Right cardiac atrium (tissue), 5 donors: ENCODE results near the gene PRKCE. TPM values are rescaled to one million over a fixed set of nuclear protein-coding genes. Genes with fewer than 3 reads are reported as not detected.
A peak's percentile ranks its signal among the peaks of the same experiment; 100 is the strongest.

ENCODE experiments used
- ATAC-seq, 2 donors: fragments of 200-7000 bp; cut with Tn5 transposase; one replicate each; pipeline versions ENCODE4 v1.8.0 to v1.9.1; 2020; ENCODE audit warnings: moderate library complexity in 2 of 2, mild to moderate bottlenecking in 1 of 2
- DNase-seq, 3 donors: peaks; one replicate each; pipeline ENCODE4 v3.0.0-alpha.2; 2020
- H3K27ac ChIP-seq: one replicate; pipeline ENCODE4 v1.5.1; 2013; ENCODE audit warnings: mild to moderate bottlenecking, low read length, control low read depth, moderate library complexity
- H3K27me3 ChIP-seq: one replicate; pipeline ENCODE4 v1.6.1; 2013; ENCODE audit not compliant: control insufficient read depth, insufficient read depth
- H3K4me1 ChIP-seq: one replicate; pipeline ENCODE4 v1.6.1; 2013; ENCODE audit warnings: low read length; ENCODE audit not compliant: control insufficient read depth, insufficient read depth
- H3K4me3 ChIP-seq: one replicate; pipeline ENCODE4 v1.5.1; 2013; ENCODE audit warnings: low read length, control low read depth
- H3K9me3 ChIP-seq: one replicate; pipeline ENCODE4 v1.6.1; 2013; ENCODE audit warnings: low read length; ENCODE audit not compliant: control insufficient read depth
- WGBS: extraction: QIAGEN DNeasy Blood & Tissue Kit; methylation state at CpG from one replicate; pipeline ENCODE4 v1.1.7; 2013; 5-methylcytosine and 5-hydroxymethylcytosine counted together
- intact Hi-C, 4 donors: fragments of 100-400 bp; cut with DNase I; formaldehyde crosslinking; loops; one replicate each; pipeline versions ENCODE4 v1.11.0 to v1.14.0; 2022 to 2023
- polyA plus RNA-seq: library from polyadenylated mRNA; stranded (reverse); fragments of 200-250 nt; gene quantifications from one replicate; pipeline ENCODE4 v1.2.3, GENCODE V29; 2013
- total RNA-seq, 4 donors: library from RNA; stranded (reverse); fragmentation: NEBNext Ultra II Directional; extraction: Animal tissue kit (Norgen Biotek cat#: 25700); gene quantifications; one replicate each; pipeline ENCODE4 v1.2.1, GENCODE V29; 2021
- donor health status: healthy with polysubstance abuse.
- donor health status: DM: no; HTN: yes; CAD: no.
- donor health status: DM: no; HTN: no; CAD: no.
- donor health status: DM: no; HTN: yes; CAD: no; lungs with severe emphysema.
- donor health status: DM: yes; HTN: yes; CAD: no.

The PRKCE gene
- total and polyA plus RNA-seq, 5 donors, result 5.5 to 19.7 (median 18.7) TPM

DNA sequence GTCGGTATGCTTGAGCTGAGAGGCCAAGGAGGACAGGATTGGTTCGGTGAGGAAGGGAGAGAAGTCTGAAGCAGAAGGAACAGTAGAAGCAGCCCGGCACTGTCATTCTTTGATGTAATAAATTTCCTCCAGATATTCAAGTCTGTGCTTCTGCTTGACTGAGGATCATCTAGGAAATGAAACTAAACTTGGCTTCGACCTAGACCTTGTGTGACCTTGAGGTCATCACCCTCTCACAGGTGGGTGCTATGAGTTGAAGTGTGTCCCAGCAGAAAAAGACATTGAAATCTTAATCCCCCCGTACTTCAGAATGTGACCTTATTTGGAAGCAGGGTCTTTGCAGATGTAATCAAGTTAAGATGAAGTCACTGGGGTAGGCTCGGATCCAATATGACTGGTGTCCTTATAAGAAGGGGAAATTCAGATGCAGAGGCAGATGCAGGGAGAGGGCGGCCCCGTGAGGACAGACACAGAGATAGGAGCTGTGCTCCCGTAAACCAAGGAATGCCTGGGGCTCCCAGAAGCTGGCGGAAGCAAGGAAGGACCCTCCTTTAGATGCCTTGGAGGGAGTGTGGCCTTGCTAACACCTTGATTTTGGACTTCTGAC is 49.0 kb downstream of the PRKCE start:
- intact Hi-C loops, result no loop called here
- no peak overlapping the region for H3K27ac ChIP-seq

DNA sequence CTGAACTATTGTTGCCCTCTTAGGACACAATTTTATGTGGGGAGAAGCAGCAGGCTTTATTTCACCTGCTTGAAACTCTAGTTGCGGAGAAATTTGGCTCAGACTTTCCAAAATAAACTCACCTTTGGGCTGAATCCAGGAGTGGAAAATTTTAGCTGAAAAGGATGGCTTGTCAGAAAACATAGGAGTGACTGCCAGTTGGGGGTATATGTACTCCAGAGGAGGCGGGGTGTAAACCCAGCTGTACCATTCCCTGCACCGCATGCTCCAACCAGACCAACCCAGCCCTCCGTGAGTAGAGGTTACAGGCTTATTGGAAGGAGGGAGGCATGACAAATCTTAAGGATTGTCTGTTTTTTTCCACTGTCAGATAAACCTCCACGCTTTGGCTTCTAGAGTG is 53.8 kb downstream of the PRKCE start:
- H3K27me3 ChIP-seq, result no peaks in the 10 kb centered on the region
- peaks cover 15% of the 10 kb centered on the region for H3K4me1 ChIP-seq
- DNase-seq, result no peak
- 69% methylated on average over 5 of the region's 5 CpGs for WGBS
- no peak overlapping the region for H3K4me3 ChIP-seq
- no peak overlapping the region for H3K27ac ChIP-seq
- ATAC-seq, result peak in 1 of 2 donors; percentile 62
- intact Hi-C loops, result no loop called here
- H3K9me3 ChIP-seq, result no peaks in the 10 kb centered on the region

More for the DNA sequence above, 49.0 kb downstream of the PRKCE start:
- ATAC-seq, result no peak
- H3K4me1 ChIP-seq, result peaks cover 2% of the 10 kb centered on the region
- no peaks in the 10 kb centered on the region for H3K9me3 ChIP-seq
- H3K4me3 ChIP-seq, result no peak overlapping the region
- DNase-seq, result no peak
- H3K27me3 ChIP-seq, result no peaks in the 10 kb centered on the region
- 77% methylated on average over 10 of the region's 10 CpGs for WGBS

DNA sequence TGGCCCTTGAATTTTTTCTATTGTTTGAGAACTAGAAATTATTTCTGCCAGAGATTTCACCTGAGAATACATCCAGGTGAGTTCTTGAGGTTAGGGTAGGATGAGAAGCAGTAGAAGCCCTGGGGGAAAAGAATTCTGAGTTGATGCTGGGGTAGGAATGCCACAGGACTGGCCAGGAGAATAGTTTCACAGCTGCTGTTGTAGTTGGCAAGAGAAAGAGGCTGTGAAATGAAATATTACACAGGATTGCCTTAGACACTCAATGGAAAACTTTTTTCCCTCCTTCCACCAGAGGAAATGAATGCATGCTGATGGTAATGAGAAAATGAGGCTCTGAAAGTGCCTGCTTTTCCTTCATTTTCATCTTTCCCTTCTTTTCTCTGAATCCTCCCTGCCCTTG is 54.6 kb downstream of the PRKCE start:
- ATAC-seq (peak in 1 of 2 donors; percentile 39), DNase-seq (no peak)
- no peak overlapping the region for H3K27ac ChIP-seq
- intact Hi-C loops, result no loop called here
- H3K9me3 ChIP-seq, result no peaks in the 10 kb centered on the region
- no peak overlapping the region for H3K4me3 ChIP-seq
- no peaks in the 10 kb centered on the region for H3K27me3 ChIP-seq
- H3K4me1 ChIP-seq, result peaks cover 15% of the 10 kb centered on the region

DNA sequence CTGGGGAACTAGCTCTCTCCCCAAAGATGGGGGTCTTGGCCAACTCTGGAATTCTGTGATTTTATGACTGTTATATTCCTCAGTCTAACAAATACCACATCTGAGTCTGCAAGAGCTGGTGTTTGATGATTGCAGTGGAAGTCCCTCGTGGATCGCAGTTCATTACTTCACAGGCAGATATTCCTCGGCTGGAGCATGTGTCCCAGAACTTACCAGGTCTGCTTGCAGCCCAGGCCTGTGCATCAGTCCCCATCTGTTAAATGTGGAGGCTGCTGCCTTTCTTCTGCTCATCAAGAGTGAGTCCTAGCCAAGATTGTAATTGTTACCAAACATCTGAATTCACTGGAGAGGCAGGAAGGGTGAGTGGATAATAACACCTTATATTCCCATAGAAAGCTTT is 55.5 kb downstream of the PRKCE start:
- Histone ChIP-seq H3K27ac (no peak overlapping the region), H3K27me3 (no peaks in the 10 kb centered on the region), H3K4me3 (no peak overlapping the region), H3K4me1 (peaks cover 15% of the 10 kb centered on the region), H3K9me3 (no peaks in the 10 kb centered on the region)
- intact Hi-C loops, result no loop called here
- ATAC-seq (no peak), DNase-seq (no peak)
- WGBS, result 78% methylated on average over 3 of the region's 3 CpGs

DNA sequence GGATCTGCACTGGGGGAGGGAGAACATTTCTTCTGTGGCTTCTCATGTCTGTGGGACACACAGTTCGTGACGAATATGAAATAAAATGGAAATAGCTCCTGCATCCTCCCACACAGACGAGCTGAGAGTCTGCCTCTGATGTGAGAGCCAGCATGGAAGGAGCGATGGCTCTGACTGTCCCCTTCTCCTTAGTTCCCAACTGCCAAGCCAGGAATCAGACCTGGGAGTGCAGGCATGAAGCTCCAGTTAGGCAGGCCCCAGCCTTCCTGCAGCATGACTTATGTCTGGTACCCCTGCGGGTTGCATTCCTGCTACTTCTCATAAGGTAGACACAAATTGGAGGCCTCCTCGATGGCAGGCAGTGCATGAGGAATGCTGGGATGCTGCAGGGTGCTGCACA is 56.2 kb downstream of the PRKCE start:
- Histone ChIP-seq H3K27me3 (no peaks in the 10 kb centered on the region), H3K4me1 (peaks cover 15% of the 10 kb centered on the region)

DNA sequence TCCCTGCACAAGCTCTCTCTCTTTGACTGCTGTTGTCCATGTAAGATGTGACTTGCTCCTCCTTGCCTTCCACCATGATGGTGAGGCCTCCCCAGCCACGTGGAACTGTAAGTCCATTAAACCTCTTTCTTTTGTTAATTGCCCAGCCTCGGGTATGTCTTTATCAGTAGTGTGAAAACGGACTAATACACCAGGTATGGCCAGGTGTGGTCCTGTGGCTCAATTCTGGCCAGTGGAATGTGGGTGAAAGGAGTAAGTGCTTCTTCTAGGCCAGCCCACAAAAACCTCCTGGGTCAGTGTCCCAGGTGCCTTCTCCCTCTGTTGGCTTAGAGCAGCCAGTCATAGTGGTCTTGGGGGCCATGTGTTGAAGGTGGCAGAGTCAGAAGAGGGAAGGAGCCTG is 57.0 kb downstream of the PRKCE start:
- Histone ChIP-seq H3K4me1 (peaks cover 17% of the 10 kb centered on the region), H3K27me3 (no peaks in the 10 kb centered on the region), H3K27ac (no peak overlapping the region), H3K4me3 (no peak overlapping the region), H3K9me3 (no peaks in the 10 kb centered on the region)
- intact Hi-C loops, result no loop called here
- ATAC-seq (no peak), DNase-seq (no peak)
- WGBS, result 97% methylated on average over 3 of the region's 3 CpGs

More for the DNA sequence above, 56.2 kb downstream of the PRKCE start:
- WGBS, result 72% methylated on average over 6 of the region's 6 CpGs
- H3K4me3 ChIP-seq, result no peak overlapping the region
- ATAC-seq, result no peak
- H3K9me3 ChIP-seq, result no peaks in the 10 kb centered on the region
- no peak for DNase-seq
- intact Hi-C loops, result no loop called here
- H3K27ac ChIP-seq, result no peak overlapping the region

DNA sequence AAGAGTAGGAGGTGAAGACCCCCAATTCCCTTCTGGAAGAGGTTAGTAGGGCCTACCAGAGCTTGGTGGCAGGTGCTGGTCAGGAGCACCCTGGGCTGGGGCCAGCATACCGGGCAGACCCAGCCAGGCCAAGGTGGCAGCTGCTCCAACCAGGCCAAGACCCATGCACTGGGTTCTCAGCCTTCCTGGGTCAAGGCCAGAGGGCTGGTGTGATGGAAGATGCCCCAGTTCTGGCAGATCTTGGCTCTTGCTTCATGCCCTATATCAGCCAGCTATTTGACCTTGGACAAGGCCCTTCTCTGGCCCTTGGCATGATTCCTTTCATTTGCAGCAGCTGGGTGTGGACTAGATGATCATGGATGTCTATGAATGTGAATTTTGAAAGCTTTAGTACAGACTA is 57.7 kb downstream of the PRKCE start:
- ATAC-seq, result peak; percentile 47 to 55
- Histone ChIP-seq H3K27ac (no peak overlapping the region), H3K4me1 (peaks cover 20% of the 10 kb centered on the region), H3K27me3 (no peaks in the 10 kb centered on the region), H3K4me3 (no peak overlapping the region), H3K9me3 (no peaks in the 10 kb centered on the region)
- DNase-seq, result peak in 2 of 3 donors; percentile 65 to 66
- WGBS, result 81% methylated on average over 1 of the region's 1 CpG
- intact Hi-C loops, result no loop called here

DNA sequence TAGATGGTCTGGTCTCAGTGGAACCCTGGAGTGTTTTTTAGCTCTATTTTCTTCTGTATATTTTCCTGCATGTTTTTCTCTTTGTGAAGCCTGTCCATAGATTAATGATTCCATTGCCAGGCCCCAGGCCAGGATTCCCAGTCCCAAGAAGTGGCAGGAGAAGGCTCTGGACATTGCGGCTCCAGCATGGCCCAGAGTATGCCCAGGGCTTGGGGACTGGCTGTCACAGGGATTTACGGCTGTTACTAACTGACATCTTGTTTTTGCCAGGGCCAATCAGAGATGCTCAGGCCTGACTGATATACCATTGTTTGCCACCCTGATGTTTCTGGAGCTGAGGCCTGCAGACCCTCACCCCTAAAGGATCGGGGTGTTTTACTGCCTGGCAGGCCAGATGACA is 59.0 kb downstream of the PRKCE start:
- Histone ChIP-seq H3K27ac (no peak overlapping the region), H3K4me3 (no peak overlapping the region), H3K9me3 (no peaks in the 10 kb centered on the region), H3K27me3 (no peaks in the 10 kb centered on the region), H3K4me1 (peaks cover 24% of the 10 kb centered on the region)
- no peak for DNase-seq
- WGBS, result 89% methylated on average over 3 of the region's 3 CpGs
- intact Hi-C loops, result no loop called here
- no peak for ATAC-seq

DNA sequence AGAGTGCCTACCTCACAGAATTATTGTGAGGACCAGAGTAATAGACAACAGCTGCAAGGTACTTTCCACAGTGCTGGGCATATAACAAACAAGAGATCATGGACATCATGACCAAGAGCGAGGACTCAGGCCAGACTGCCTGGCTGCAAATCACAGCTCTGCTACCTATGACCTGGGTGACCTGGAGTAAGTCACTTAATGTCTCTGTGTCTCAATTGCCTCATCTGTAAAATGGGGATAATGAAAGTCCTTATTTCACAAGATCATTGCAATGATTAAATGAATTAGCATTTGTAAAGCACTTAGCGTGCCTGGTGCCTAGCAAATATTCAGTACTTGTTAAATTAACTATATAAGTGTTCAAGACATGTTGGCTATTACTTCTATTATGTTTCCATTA is 59.7 kb downstream of the PRKCE start:
- no peaks in the 10 kb centered on the region for H3K9me3 ChIP-seq
- H3K4me3 ChIP-seq, result no peak overlapping the region
- H3K27me3 ChIP-seq, result no peaks in the 10 kb centered on the region
- peaks cover 23% of the 10 kb centered on the region for H3K4me1 ChIP-seq
- no peak for ATAC-seq
- no peak for DNase-seq
- over 99% methylated on average over 2 of the region's 2 CpGs for WGBS
- no peak overlapping the region for H3K27ac ChIP-seq
- intact Hi-C loops, result no loop called here

DNA sequence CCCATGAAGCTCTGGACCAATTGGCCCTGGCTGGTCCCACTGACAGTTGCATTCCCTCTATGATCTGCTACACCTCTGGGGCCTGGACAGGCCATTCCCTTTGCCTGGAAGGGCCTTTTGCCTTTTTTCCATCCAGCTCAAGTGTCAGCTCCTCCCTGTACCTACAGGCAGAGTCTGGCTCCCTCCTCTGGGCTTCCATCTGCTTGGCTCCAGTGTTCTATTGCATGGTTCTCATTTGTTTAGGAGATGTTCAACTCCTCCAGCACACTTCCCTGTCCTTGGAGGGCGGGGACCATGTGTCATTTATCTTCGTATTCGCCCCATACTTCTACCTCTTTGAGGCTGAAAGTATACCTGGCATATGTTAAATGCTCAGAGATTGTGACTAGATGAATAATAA is 61.1 kb downstream of the PRKCE start:
- Histone ChIP-seq H3K27me3 (no peaks in the 10 kb centered on the region), H3K4me3 (no peak overlapping the region), H3K9me3 (no peaks in the 10 kb centered on the region), H3K4me1 (peaks cover 18% of the 10 kb centered on the region), H3K27ac (no peak overlapping the region)
- no peak for DNase-seq
- WGBS, result 95% methylated on average over 3 of the region's 3 CpGs
- intact Hi-C loops, result no loop called here
- no peak for ATAC-seq

DNA sequence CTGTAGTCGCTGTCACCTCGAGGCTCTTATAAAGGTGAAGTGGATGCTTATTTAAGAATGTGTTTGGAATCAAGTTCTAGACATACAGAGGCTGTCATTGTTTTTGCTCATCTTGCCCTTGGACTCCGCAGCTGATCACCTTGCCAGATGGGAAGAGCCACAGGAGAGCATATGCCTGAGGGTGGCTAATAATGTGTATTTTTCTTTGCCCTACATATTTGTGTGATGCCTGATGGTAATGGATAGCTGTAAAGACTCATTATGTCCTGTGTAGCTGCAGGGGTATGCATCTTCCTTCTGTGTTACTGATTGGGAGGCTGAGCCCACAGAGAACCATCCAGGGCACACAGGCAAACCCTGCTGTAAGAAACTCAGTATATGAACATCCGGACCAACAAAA is 61.7 kb downstream of the PRKCE start:
- Histone ChIP-seq H3K4me1 (peaks cover 13% of the 10 kb centered on the region), H3K4me3 (no peak overlapping the region), H3K27ac (no peak overlapping the region), H3K27me3 (no peaks in the 10 kb centered on the region), H3K9me3 (no peaks in the 10 kb centered on the region)
- intact Hi-C loops, result no loop called here
- 89% methylated on average over 4 of the region's 4 CpGs for WGBS
- DNase-seq, result no peak
- no peak for ATAC-seq

DNA sequence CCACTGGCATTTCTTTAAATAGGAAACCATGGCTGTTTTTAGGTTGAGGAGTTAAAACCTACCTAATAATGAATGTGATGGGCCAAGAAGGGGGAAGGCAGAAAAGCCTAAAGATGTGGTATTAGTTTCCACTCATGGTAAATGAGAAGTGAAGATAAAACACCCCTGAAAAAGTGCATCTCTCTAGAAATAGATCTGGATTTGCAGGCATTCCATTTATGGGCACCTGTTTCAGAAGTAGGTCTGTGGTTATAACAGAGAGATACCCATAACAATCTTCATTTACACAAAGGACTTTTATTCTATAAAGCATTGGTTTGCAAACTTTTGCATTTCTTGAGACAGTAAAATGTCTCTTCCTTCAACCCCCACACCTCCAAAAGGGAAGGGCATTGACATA is 62.1 kb downstream of the PRKCE start:
- Histone ChIP-seq H3K4me3 (no peak overlapping the region), H3K4me1 (peaks cover 13% of the 10 kb centered on the region), H3K9me3 (no peaks in the 10 kb centered on the region), H3K27ac (no peak overlapping the region), H3K27me3 (no peaks in the 10 kb centered on the region)
- ATAC-seq (no peak), DNase-seq (no peak)
- intact Hi-C loops, result no loop called here
